HG02642 (cell line): ENCODE measurements around the gene AXIN2.

Experiments
- ATAC-seq: cut with Tn5 transposase; IDR thresholded peaks from one replicate; pipeline ENCODE4 v1.9.1; 2021; ENCODE audit warnings: mild to moderate bottlenecking; ENCODE audit not compliant: unreplicated experiment, poor library complexity

AXIN2 gene

DNA sequence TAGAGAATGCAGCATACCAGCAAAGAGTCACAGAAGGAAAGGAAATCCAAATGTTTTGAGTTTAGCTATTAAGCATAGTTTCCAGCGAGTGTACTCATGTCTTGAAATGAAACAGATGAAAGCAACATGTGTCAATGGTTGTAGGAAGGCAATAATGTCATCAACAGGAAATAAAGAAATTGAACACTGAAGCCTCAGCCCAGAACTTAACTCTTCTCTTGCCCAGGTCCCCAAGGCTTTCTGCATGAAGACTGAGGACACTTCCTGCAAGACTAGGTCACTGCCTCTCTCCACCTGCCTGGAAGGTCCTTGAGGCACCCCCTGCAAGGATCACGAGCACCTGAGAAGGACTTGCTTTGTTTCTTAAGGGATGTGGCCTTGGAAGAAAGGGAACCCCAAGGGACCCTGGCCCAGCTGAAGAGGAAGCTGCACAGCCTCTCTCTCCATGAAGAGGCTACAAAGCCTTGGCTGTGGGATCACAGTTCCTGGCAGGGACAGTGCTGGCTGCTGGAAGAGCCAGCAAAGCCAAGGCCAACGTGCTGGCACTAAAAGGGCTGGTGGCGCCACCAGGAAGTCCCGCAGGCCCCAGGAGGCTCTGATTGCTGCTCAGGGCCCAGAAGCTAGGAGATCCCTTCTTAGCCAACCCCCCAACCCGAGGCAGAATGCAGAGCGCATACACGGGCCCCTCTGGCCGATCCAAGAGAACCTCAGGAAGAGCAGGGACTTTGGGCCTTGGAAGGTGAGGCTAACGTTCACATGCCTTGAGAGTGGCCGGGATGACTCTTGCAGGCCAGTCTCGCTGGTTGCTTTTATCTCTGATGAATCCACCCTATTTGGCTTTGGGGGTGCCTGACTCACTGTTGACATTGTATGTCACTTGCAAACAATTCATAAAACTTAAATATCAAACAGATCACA lies 23.4 kb upstream of the AXIN2 start:
- no peak for ATAC-seq

DNA sequence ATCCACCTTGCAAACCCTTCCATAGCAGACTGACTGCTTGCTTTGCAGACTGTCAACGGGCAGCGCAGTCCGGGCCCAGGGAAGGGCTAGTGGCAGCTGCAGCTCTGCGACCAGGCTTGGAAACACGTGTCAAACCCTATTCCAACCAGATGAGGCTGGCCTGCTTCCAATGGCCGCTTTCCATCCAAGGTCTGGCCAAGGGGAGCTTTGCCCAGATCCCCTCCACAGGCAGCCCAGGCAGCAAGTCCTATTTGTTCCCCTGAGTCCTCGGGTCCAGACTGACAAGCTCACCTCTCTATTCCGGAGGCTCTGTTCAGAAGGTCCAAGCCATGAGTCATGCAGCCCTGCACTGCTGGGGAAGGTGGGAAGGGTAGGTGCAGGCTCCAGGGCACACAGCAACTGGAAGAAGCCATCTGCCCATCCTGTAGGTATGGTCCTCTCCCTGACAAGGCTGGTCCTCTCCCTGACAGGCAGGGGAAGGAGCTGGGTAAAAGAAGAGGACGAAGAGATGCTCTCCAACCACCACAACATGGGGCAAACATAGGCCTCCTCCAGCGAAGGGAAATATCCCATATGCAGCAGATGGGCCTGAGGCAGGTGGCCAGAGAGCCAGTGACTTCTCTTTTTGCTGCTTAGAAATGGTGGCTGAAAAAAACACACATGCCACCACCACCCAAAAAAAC lies 22.6 kb upstream of the AXIN2 start:
- no peak for ATAC-seq

DNA sequence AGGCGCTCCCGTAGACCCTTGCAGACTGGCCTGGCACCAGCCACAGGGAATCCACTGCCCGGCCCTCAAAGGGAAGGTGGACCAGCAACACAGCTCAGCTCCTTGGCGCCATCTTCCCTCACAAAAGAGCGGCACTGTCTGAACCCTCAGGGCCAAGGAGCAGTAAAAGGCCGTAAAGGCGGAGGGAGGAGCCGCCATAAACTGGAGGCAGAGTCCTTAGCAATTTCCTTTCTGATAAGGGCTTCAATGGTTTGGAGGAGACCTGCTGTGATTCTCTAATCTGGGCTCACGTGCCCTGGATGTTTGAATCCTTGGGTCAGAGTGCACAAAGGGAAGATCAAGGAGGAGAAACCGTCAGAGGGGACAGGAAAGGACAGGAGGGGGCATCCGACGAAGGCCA lies 15.5 kb upstream of the AXIN2 start:
- ATAC-seq: no peak

DNA sequence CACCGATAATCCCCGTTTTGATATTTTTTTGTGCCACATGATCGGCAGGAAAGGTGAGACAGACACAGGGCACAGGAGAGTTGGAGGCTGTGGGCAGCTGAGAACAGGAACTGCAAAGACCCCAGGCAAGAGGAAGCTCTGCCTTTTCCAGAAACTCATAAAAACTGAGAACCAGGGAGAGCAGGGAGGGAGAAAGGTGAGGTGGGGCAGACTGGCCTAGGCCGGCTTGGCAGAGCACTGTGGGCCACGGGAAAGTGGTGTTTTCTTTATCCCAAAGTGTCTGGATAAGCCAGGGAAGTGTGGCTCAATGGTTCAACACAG lies 11.8 kb upstream of the AXIN2 start:
- no peak for ATAC-seq

DNA sequence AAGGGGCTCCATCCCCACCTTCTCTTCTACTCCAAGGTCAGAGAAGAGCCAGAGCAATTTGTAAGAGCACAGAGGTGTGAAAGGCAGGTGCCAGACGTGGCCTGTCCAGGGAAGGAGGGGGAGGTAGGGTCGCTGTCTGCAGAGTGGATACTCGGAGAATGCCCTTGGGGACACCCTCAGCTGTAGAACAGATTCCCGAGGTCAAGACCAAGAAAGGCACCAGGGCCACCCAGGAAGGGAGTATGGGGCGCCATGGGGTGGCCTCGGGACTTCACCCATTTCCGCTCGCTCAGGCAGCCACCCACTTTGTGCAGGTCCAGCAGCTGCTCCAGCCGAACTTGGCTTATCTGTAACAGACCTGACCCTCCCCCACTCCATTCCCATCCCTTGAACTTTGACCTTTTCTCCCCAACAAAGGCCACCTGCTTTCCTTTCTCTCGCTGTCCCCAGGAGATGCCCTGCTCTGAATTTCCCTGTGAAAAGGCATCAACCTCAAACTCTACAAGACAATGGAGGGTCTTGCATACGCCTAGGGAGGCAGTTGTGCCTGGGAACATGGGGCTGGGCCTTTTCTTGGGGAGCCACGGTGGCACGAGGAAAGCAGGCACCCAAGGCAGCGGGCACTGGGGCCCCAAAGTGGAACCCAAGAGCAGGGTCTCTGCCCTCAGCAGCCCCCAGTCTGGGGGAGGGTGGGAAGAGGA lies 11.3 kb upstream of the AXIN2 start:
- no peak for ATAC-seq

DNA sequence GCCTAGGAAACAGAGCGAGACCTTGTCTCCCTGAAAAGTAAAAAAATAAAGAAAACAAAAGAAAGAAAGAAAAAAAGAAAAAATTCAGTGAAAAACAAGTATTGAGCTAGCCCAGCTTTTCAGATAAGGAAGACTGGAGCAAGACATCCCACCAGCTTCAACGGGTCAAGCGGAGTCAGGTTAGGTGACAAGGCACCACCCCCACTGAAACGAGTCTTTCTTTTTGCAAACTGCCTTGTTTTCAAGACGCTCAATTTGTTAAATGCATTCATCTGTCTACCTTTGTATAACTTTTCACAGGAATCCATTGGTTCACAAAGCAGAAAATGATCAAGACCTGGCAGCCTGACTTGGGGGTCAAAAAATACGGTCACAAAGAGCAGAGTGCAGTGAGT lies 10.7 kb upstream of the AXIN2 start:
- no peak for ATAC-seq

DNA sequence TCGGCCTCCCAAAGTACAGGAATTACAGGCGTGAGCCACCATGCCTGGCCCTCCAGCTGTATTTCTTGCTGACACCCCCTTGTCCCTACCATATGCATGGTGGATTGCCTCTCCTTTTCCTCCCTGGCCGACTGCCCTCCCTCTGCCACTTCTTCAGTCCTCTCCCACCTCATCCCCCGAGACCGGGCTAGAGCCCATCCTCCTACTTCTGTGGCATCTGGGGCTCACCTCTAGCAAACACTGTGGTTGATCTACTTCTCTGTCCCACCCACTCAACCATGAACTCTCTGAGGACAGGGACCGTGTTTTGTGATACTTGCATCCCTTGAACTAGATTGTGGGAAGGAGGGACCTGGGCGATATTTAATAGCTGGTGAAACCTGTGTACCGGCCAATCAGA lies 7.5 kb upstream of the AXIN2 start:
- no peak for ATAC-seq

DNA sequence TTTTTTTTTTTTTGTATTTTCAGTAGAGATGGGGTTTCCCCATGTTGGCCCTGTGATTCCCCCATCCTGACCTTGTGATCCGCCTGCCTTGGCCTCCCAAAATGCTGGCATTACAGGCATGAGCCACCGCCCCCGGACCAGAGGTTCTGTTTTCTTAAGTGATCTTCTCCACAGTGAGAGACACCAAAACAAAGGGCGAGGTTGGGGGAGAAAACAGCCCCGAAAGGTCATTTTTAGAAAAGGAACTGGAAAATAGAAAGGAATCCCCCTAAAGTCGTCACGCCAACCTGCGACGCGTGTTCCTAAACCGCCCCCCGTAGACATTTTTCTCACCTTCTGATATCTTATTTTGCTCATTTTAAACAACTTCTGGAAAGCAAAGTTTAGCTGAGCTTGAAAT lies 6.1 kb upstream of the AXIN2 start:
- no peak for ATAC-seq

DNA sequence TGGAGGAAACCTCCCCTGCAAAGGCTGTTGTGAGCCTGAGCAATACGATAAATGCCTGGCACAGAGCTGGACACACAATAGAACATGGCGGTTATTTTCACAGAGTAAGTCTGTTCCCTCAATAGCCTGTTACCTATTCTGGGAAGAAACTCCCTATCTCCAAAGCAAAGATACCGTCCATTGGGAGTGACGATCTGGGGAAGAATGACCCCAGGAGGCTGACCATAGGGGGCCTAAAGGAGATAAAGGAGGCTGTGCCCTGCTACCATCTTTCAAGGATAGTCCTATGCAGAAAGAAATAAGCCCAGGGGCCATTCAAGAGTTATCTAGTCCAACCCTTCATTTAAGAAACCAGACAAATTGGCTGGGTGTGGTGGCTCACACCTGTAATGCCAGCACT lies 4.1 kb upstream of the AXIN2 start:
- ATAC-seq: no peak

DNA sequence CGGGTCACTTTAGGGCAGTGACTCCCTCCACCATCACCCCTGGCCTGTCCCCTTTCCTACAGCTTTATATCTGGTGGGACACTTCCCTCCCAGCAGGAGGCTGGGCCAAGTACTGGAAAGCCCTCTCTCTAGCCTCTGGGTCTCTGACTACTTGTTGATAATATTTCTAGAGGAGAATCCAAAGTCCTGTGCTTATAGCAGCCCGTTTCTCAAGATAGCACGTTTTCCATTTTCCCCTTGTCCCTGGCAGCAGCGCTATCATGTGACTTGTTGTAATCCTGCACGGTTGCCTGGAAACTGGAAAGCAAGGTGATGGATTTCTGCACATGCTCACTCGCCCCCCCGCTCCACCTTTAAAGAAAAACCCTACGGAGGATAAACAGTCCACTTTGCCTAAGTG lies 3.3 kb upstream of the AXIN2 start:
- no peak for ATAC-seq

DNA sequence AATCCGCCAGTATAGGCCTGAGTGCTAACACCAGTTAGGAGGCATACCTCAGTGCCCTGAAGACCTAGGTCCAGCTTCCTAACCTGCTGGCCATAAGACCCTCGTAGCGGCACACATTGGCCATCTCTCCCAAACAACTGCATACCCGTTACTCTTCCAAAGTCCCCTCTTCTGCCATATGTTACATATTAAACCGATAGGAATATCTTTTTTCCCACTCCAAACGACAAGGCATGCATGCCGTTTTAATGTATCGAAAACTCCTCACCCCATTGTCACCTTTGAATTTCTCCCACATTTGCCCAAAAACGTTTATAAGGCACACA lies 721 bp upstream of the AXIN2 start:
- ATAC-seq: no peak

DNA sequence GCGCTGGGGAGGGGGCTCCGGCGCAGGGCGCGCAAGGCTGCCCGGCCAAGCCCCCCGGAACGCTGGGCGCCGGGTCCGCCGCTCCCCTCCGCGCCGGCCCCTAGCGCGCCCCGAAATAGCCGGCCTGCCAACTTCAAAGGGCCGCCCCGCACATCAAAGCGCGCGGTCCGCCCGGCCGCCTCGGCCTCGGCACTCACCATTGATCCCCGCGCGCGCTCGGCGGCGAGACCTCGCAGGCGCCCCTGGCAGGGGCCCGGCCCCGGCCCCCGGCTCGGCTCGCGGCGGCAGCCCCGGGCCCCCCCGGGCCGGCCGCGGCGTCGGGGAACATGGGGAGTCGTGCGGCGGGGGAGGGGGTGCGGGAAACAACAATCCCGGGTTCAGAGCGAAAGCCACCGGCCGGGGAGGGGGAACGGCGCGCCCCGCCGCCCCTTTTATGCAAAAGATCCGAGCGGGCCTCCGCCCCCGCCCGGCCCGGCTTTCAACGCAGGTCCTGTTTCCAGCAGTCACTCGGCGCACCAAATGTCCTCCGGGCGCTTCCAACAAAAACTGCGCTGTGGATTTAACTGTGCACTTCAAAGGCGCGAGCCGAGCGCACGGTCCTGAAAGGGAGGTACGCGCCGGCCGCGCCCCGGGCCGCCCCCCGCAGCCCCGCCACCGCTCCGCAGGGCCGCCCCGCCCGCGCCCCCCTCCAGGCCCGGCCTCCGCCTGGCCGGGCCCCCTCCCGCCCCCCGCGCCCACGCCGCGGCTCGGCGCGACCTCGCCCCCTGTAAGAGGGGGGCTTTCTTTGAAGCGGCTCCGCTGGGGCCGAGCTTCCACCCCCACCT lies 608 bp downstream of the AXIN2 start:
- peak; percentile 38 for ATAC-seq

DNA sequence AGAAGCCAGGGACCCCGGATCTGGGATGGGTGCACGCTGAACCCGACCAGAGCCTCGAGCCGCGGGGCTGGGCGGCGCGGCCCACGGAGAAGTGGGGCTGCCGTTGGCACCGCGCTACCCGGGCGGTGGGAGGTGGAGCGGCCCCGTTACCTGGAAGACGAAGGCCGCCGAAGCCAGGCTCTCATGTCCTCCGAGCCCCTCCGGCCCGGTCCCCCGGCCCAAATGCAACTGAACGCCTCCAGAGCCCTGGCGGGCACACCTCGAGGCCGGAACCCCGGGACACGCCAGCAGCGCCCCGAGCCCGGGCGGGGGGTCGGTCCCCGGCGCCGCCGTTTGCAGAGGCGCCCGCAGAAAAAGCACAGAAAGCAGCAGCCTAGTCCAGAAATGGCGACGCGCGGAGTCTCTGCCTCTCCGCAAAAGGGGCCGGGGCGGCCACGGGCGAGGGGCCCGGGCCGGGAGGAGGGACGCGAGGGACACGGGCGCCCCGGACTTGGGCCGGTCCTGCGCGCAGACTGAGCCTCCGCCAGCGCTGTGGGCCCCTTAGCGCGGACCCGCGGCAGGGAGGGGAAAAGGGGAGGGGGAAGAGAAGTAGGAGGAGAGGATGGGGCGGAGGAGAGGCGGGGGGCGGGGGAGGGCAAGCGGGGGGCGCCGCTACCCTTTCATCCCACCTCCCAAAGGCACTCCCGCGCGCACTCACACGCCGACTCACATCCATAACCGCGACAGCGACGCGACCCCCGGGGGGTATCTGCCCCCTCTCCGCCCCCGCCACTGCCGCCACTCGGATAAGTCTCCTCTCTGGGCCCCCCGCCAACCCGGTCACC lies 1.4 kb downstream of the AXIN2 start:
- ATAC-seq: no peak

DNA sequence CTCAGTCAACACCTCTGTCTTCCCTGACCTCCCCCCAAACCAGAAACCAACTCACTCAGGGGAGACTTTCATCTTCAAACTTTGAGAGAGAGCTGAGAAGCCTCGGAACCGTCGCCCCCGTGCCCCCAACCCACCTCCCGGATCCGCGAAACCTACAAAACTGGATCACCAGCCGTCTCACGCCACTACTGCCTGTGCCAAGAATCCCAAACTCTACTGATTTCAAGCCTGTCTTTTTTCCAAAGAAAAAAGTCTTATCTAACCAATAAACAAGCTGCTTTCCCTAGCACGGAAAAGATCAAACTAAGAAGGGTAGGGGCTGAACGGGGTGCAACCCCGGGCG lies 2.0 kb downstream of the AXIN2 start:
- no peak for ATAC-seq

DNA sequence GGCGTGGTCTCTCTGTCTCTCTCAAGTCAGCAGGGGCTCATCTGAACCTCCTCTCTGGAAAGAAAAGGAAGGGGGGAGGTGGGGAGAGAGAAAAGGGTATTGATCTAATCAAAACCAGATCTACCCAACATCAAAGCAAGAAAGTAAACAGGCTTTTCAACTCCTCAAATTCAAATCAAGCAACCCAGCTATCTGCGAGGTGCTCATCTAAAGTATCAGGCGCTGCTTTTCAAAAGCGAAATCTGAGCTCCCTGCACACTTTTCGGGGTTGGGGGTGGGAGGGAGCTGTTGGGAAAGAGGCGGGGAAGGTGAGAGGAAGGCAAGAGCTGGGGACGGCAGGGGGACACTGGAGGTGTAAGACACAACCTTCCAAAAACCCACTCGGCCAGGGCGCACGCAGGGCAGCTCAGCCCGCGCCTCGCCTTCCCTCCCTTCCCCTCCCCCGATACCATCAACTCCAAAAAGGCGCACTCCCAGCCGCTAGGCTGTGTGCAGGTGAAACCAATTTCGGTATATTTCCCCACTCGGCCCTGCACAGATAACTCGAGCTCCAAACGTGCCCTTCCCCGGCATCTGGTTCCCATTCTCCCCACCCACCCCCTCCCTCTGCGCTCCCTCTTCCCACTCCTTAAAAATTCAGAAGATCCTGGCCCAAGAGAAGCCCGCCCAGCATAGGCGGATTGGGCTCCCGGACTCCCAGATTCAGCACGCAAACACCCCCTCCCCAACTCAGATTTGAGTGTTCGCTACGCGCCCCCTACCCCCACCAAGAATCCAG lies 2.6 kb downstream of the AXIN2 start:
- ATAC-seq: no peak

DNA sequence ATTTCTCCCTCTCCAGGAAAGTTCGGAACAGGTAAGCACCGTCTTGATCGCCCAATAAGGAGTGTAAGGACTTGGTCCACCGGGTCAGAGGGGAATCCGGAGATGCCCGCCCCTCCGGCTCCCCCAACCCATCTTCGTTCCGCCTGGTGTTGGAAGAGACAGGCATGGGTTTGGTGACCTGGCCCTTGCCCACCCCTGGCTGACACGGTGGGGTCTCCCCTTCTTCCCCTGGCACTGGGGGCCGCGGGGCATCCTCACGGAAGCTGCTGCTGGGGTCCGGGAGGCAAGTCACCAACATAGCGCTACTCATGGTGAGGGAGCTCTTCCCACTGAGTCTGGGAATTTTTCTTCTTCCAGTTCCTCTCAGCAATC lies 3.2 kb downstream of the AXIN2 start:
- ATAC-seq: no peak

DNA sequence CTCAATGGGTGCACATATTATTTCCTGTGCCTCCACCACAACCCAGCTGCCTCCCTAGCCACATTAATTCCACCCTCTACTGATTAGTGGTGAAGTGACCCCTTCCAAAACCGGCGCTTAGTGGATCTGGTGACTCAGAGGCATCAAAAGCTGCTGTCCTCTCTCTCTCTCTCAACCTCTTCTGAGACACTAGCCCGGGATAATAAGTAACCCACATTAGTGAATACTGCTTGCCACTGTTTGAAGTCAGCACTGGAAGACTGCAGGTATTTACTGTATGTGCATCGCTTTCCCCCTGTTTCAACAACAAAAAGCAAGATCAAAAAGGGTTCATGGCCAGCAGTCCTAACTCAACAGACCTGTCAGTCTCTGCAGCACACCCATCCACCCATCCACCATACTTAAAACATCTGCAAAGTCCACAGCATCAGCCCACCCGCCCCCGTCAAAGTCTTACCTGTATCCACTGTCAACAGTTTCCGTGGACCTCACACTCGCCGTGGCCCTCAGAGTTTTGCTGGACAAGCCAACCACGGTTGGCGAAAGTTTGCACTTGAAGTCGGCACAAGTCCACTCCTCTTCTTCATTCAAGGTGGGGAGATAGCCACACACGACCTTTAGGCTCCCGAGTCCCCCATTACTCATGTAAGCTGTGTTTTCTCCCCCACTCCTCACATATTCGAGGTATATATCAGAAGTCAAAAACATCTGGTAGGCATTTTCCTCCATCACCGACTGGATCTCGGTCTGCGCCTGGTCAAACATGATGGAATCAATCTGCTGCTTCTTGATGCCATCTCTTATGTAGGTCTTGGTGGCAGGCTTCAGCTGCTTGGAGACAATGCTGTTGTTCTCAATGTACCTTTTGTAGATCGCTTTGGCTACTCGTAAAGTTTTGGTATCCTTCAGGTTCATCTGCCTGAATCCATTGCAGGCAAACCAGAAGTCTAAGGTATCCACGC lies 3.8 kb downstream of the AXIN2 start:
- no peak for ATAC-seq

DNA sequence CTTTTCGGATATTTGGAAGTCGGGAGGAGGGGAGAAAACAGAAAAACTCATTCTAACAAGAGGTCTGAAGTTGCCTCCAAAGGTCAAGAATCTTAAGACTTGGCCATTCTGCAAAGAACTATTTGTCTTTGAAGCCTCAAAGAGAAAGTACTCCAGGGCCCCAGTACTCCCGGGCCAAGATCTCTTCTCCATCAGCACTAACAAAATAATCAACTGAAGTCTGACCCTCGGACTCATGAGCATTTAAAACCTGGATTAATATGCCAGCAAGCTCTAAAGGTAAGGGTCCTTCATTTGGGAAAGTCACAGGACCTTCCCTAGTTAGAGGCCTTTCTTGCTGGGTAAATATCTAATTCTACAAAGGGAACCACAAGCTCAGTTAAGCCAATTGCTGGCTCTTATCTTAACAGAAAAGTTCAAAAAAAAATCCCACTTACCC lies 4.5 kb downstream of the AXIN2 start:
- ATAC-seq: no peak
